Calu3 (cell line): ENCODE results near the gene TRIO. TPM values are rescaled to one million over a fixed set of nuclear protein-coding genes. Genes with fewer than 3 reads are reported as not detected.

Experiments
- BruUV-seq: library from RNA; stranded (reverse); fragments of 400-500 nt; replicated peaks from 2 replicates; lab custom pipeline; 2021; lab: Mats Ljungman, UMichigan
- CTCF ChIA-PET: fragments of 300-600 bp; sonication (Branson Sonifier 250); formaldehyde crosslinking; loops from one replicate; lab custom pipeline; 2022; ENCODE audit warnings: antibody characterized with exemption; lab: Charles Lee
- DNase-seq: peaks from one replicate; pipeline ENCODE4 v3.0.0; 2022
- H3K27ac Mint-ChIP-seq: one replicate; pipeline ENCODE4 v1.8.0; 2022; ENCODE audit warnings: mixed read lengths; ENCODE audit not compliant: unreplicated experiment
- H3K27me3 Mint-ChIP-seq: one replicate; pipeline ENCODE4 v1.8.0; 2022; ENCODE audit warnings: mixed read lengths; ENCODE audit not compliant: unreplicated experiment
- H3K36me3 Mint-ChIP-seq: one replicate; pipeline ENCODE4 v1.8.0; 2022; ENCODE audit warnings: mild to moderate bottlenecking, moderate library complexity, mixed read lengths; ENCODE audit not compliant: insufficient read depth, unreplicated experiment
- H3K4me1 Mint-ChIP-seq: one replicate; pipeline ENCODE4 v1.8.0; 2022; ENCODE audit warnings: mild to moderate bottlenecking, low read depth, mixed read lengths; ENCODE audit not compliant: unreplicated experiment
- H3K4me3 Mint-ChIP-seq: one replicate; pipeline ENCODE4 v1.8.0; 2022; ENCODE audit warnings: mild to moderate bottlenecking, low read depth, moderate library complexity, mixed read lengths; ENCODE audit not compliant: unreplicated experiment
- H3K9me3 Mint-ChIP-seq: one replicate; pipeline ENCODE4 v1.8.0; 2022; ENCODE audit warnings: low read depth, mixed read lengths; ENCODE audit not compliant: unreplicated experiment
- intact Hi-C: fragments of 100-400 bp; cut with micrococcal nuclease; formaldehyde crosslinking; loops from one replicate; pipeline ENCODE4 v1.10.0; 2022; ENCODE audit not compliant: unreplicated experiment
- total RNA-seq: library from RNA; stranded (reverse); gene quantifications from 2 replicates; pipeline ENCODE4 v1.2.3, GENCODE V29; 2022
- TF ChIP-seq, protein P1 (sequence below): fragments of 200-600 bp; IDR thresholded peaks from one replicate; pipeline ENCODE4 v1.8.0; 2022; ENCODE audit warnings: antibody characterized with exemption; ENCODE audit not compliant: unreplicated experiment

TRIO gene
- total RNA-seq, 1 experiment from 2014 or later, result 183 TPM

DNA sequence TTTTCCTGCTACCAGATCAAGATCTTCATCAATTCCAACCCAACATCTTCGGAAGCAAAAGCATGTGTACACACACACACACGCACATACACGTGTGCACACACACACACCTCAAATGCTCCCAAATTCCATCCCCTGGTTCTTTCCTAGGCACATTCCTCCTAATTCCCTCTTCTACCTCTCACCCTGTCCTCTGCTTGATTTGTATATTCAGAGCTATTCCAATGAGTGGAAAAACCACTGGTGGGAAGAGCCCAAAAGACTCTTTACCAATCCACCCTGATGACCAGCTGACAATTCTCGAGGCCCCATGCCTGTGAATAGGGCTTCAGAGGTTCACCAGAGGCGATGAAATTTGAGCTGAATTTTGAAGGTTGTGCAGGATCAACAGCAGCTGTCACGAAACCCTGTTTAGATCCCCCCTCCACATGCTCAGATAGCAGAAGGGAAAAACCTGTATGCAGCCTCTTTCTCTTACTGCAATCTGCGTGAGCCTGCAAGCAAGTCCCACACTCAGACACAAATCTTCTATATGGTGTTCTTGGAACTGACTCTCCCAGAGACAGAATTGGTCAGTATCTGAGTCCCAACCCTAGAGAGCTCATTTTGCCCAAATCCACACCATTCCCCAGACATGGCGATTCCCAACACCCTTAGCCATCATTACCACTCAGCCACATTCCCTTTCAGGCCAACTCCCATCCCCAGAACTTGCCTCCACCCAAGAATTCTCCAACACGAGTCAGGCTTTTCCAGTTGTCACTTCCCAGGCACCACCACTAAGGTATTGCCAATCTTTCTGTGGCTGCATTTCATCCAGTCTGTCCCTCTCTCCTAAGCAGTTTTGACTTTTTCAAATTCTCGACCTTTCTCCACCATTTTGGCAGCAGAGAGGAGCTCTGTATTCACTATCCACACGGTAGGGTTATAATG, 4.3 kb upstream of the TRIO start:
- CTCF ChIA-PET, result no interaction called here
- intact Hi-C loops, result no loop called here
- H3K4me3 Mint-ChIP-seq, result no peak overlapping the region

DNA sequence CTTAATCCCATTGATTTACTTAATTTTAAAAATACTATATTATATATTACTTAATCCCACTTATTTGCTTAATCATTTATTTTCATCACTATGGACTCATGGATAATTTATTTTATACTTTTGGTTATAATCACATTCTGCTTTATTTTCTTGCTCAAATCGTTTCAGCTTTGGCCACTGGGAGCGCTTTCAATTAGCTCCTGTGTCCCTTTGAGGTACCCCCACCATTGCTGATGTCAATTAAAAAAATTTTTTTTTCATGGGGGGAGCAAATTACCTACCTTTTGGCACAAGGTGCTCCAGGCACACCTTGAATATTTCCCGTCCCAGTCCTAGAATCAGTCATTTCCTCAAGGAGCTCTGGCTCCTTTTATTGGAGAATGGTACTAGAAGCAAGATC, 1.4 kb upstream of the TRIO start:
- intact Hi-C loops, result no loop called here
- CTCF ChIA-PET, result no interaction called here
- H3K9me3 Mint-ChIP-seq, result peaks cover 2% of the 10 kb centered on the region
- TF ChIP-seq, protein P1, sequence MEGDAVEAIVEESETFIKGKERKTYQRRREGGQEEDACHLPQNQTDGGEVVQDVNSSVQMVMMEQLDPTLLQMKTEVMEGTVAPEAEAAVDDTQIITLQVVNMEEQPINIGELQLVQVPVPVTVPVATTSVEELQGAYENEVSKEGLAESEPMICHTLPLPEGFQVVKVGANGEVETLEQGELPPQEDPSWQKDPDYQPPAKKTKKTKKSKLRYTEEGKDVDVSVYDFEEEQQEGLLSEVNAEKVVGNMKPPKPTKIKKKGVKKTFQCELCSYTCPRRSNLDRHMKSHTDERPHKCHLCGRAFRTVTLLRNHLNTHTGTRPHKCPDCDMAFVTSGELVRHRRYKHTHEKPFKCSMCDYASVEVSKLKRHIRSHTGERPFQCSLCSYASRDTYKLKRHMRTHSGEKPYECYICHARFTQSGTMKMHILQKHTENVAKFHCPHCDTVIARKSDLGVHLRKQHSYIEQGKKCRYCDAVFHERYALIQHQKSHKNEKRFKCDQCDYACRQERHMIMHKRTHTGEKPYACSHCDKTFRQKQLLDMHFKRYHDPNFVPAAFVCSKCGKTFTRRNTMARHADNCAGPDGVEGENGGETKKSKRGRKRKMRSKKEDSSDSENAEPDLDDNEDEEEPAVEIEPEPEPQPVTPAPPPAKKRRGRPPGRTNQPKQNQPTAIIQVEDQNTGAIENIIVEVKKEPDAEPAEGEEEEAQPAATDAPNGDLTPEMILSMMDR, result no peak
- no peak for DNase-seq
- peaks cover 41% of the 10 kb centered on the region for H3K36me3 Mint-ChIP-seq
- no peak overlapping the region for H3K27ac Mint-ChIP-seq
- peaks cover 8% of the 10 kb centered on the region for H3K4me1 Mint-ChIP-seq
- peak overlapping the region; percentile 82 for H3K4me3 Mint-ChIP-seq
- peaks cover 18% of the 10 kb centered on the region for H3K27me3 Mint-ChIP-seq
- BruUV-seq, result no TSS peak

More for the DNA sequence above, 4.3 kb upstream of the TRIO start:
- no peaks in the 10 kb centered on the region for H3K4me1 Mint-ChIP-seq
- peaks cover 18% of the 10 kb centered on the region for H3K27me3 Mint-ChIP-seq
- no peak for DNase-seq
- peaks cover 12% of the 10 kb centered on the region for H3K36me3 Mint-ChIP-seq
- BruUV-seq, result no TSS peak
- TF ChIP-seq, protein P1, result no peak
- peaks cover 2% of the 10 kb centered on the region for H3K9me3 Mint-ChIP-seq
- H3K27ac Mint-ChIP-seq, result no peak overlapping the region

DNA sequence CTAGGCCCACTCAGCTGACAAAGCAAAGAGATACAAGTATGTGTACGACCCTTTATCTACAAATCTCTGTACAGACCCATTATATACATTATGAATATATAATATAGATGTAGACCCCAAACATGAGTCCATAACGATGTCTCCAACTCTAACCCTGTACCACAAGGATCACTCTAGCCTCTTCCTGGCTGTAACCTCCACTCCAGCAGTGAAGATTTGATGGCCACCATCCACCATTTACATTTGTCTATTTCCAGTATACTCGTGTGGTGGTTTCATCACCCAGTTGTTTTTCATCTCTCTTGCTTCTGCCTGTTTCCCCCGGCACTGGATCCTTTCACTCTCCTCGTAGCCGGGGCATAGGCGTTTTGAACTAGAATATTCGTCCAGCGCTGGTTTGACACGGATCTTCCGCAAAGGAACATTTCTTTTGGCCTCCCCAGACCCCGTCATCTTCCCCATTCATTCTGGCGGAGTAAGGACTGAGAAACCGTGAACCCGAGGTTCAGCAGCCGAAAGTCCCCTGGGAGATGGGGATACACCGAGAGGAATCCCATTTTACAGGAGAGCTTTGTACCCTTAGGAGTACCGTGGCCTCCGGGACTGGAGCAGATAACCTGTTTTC, 828 bp upstream of the TRIO start:
- TF ChIP-seq, protein P1, result no peak
- TSS peak; percentile 74 for BruUV-seq
- Mint-ChIP-seq H3K27ac (peak overlapping the region; percentile 69), H3K36me3 (peaks cover 44% of the 10 kb centered on the region), H3K4me1 (peaks cover 13% of the 10 kb centered on the region), H3K4me3 (peak overlapping the region; percentile 82), H3K27me3 (peaks cover 18% of the 10 kb centered on the region), H3K9me3 (peaks cover 2% of the 10 kb centered on the region)
- no peak for DNase-seq
- CTCF ChIA-PET, result interaction anchor here (0.9 to 1.5 kb wide), 3 partner anchors 13 to 128 kb away, joined by 3 read pairs; no protein-coding TSS in a partner anchor
- intact Hi-C loops, result no loop called here

DNA sequence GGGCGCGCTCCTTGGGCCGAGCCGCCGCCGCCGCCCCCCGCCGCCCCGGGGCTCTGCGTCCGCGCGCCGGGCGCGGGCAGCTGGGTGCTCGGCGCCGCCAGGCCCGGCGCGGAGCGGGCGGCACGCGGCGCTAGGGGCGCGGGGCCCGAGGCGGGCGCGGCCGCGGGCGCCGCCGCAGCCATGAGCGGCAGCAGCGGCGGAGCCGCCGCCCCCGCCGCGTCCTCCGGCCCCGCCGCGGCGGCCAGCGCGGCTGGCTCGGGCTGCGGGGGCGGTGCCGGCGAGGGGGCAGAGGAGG, 351 bp downstream of the TRIO start:
- H3K27me3 Mint-ChIP-seq, result peaks cover 11% of the 10 kb centered on the region
- H3K27ac Mint-ChIP-seq, result no peak overlapping the region
- H3K36me3 Mint-ChIP-seq, result peaks cover 44% of the 10 kb centered on the region
- H3K9me3 Mint-ChIP-seq, result no peaks in the 10 kb centered on the region
- TF ChIP-seq, protein P1, result no peak
- intact Hi-C loops, result no loop called here
- no peak for DNase-seq
- CTCF ChIA-PET, result interaction anchor here (1.0 to 1.5 kb wide), 2 partner anchors 106 to 127 kb away, joined by 3 read pairs; no protein-coding TSS in a partner anchor
- peak overlapping the region; percentile 82 for H3K4me3 Mint-ChIP-seq
- BruUV-seq, result no TSS peak
- H3K4me1 Mint-ChIP-seq, result peaks cover 25% of the 10 kb centered on the region
